ENCODE results near the gene TMEM132A. TPM values are rescaled to one million over a fixed set of nuclear protein-coding genes. Genes with fewer than 3 reads are reported as not detected.

Gene TMEM132A
- total and polyA plus RNA-seq, 2 of the 13 experiments (the other 11 are each of a cell fraction or from before 2014, with no cell fraction given), result 11.1 to 32.9 TPM

GRCh38 chr11:60924110-60924905 is at the start of gene TMEM132A (continued):
- no peak for TF ChIP-seq TBX3 (IDR thresholded peaks at IDR 0.05; ENCODE audit: borderline replicate concordance)
- TF ChIP-seq GATA4 (IDR thresholded peaks at IDR 0.05; ENCODE audit: borderline replicate concordance, low read depth), result no peak
- TF ChIP-seq CBX5 (CRISPR knock-in tag; IDR thresholded peaks at IDR 0.05; ENCODE audit: borderline replicate concordance), result no peak
- no peak for TF ChIP-seq ZNF12 (CRISPR knock-in tag; IDR thresholded peaks at IDR 0.05)
- no peak; the same call in 1 of the 2 replicates for TF ChIP-seq RXRB (CRISPR knock-in tag; IDR thresholded peaks at IDR 0.05; ENCODE audit: borderline replicate concordance)
- TF ChIP-seq ZNF687 (CRISPR knock-in tag; IDR thresholded peaks at IDR 0.05), result peak; percentile 75
- TF ChIP-seq NCOR1 (IDR thresholded peaks at IDR 0.05; ENCODE audit: borderline replicate concordance, low read length), result no peak
- TF ChIP-seq CBX2 (IDR thresholded peaks at IDR 0.05; ENCODE audit: low read depth, low read length), result no peak
- TF ChIP-seq CBX2 (CRISPR knock-in tag; IDR thresholded peaks at IDR 0.05; ENCODE audit: low read depth), result no peak
- TF ChIP-seq ZSCAN12 (CRISPR knock-in tag; IDR thresholded peaks at IDR 0.05), result no peak
- TF ChIP-seq RBM22 (optimal IDR thresholded peaks at IDR 0.05; ENCODE audit: low read length), result peak; percentile 31
- TF ChIP-seq THAP8 (CRISPR knock-in tag; IDR thresholded peaks at IDR 0.05; ENCODE audit: borderline replicate concordance), result no peak
- no peak for TF ChIP-seq HIC2 (CRISPR knock-in tag; IDR thresholded peaks at IDR 0.05; ENCODE audit: low read depth)
- no peak for TF ChIP-seq NFKB2 (CRISPR knock-in tag; IDR thresholded peaks at IDR 0.05; ENCODE audit: borderline replicate concordance)
- TF ChIP-seq ZBTB8A (CRISPR knock-in tag; IDR thresholded peaks at IDR 0.05; ENCODE audit: borderline replicate concordance, low read depth), result no peak
- peak; percentile 73 for TF ChIP-seq HOXA3 (CRISPR knock-in tag; IDR thresholded peaks at IDR 0.05)
- TF ChIP-seq ZNF280B (CRISPR knock-in tag; IDR thresholded peaks at IDR 0.05; ENCODE audit: borderline replicate concordance), result no peak
- TF ChIP-seq ZNF678 (CRISPR knock-in tag; IDR thresholded peaks at IDR 0.05), result no peak
- TF ChIP-seq ZNF577 (CRISPR knock-in tag; IDR thresholded peaks at IDR 0.05; ENCODE audit: borderline replicate concordance, low read depth), result no peak
- 0 out of 2 replicates have a peak, but pooled peaks have one; percentile 22 for TF ChIP-seq GPN1 (CRISPR knock-in tag; IDR thresholded peaks at IDR 0.05; ENCODE audit: borderline replicate concordance)
- TF ChIP-seq RFXAP (CRISPR knock-in tag; IDR thresholded peaks at IDR 0.05; ENCODE audit: borderline replicate concordance), result peak; percentile 75; the same call in 1 of the 2 replicates
- TF ChIP-seq ESRRA (CRISPR knock-in tag; IDR thresholded peaks at IDR 0.05; ENCODE audit: low read depth), result no peak
